HepG2 (cell line): ENCODE measurements around the gene DUSP9. TPM values are rescaled to one million over a fixed set of nuclear protein-coding genes. Genes with fewer than 3 reads are reported as not detected.
A peak's percentile ranks its signal among the peaks of the same experiment; 100 is the strongest.

Source experiments
- PREB ChIP-seq: sonication (generic); formaldehyde crosslinking; IDR thresholded peaks from 2 replicates; pipeline ENCODE4 v1.4.0; 2020; ENCODE audit warnings: missing genetic modification reagents
- RFX3 ChIP-seq: IDR thresholded peaks from 2 replicates; pipeline ENCODE4 v1.6.1; 2016; ENCODE audit warnings: missing biosample characterization, missing genetic modification reagents
- SALL1 ChIP-seq: sonication (generic); formaldehyde crosslinking; IDR thresholded peaks from 2 replicates; pipeline ENCODE4 v1.8.0; 2022; ENCODE audit warnings: mild to moderate bottlenecking, missing genetic modification reagents
- SOX13 ChIP-seq, 3 experiments: fragments of 450-650 bp in 1 of 3; sonication (generic) in 1 of 3; formaldehyde crosslinking in 1 of 3; IDR thresholded peaks in 2 of 3; conservative IDR thresholded peaks in 1 of 3; 2 replicates each; pipeline versions ENCODE4 v1.5.0 to v1.6.1; 2016 to 2020; ENCODE audit warnings: antibody characterized with exemption in 1 of 3, mild to moderate bottlenecking in 1 of 3, missing compliant biosample characterization in 1 of 3, missing genetic modification reagents in 1 of 3, moderate library complexity in 1 of 3
- SOX6 ChIP-seq, 2 experiments: fragments of 450-650 bp in 1 of 2; sonication (generic) in 1 of 2; formaldehyde crosslinking in 1 of 2; IDR thresholded peaks; 2 replicates each; pipeline versions ENCODE4 v1.4.0 to v1.6.1; 2017 to 2020; ENCODE audit warnings: antibody characterized with exemption in 1 of 2, mild to moderate bottlenecking in 1 of 2, missing genetic modification reagents in 1 of 2
- ZBTB14 ChIP-seq: sonication (generic); formaldehyde crosslinking; IDR thresholded peaks from 2 replicates; pipeline ENCODE4 v1.4.0; 2020; ENCODE audit warnings: missing genetic modification reagents
- ZBTB7A ChIP-seq: sonication (generic); formaldehyde crosslinking; IDR thresholded peaks from 2 replicates; pipeline ENCODE4 v1.8.0; 2022; ENCODE audit warnings: mild to moderate bottlenecking, missing genetic modification reagents
- ZNF430 ChIP-seq: sonication (generic); formaldehyde crosslinking; IDR thresholded peaks from 2 replicates; pipeline ENCODE4 v1.9.0; 2021; ENCODE audit warnings: mild to moderate bottlenecking, missing genetic modification reagents
- ZNF441 ChIP-seq: sonication (generic); formaldehyde crosslinking; IDR thresholded peaks from 2 replicates; pipeline ENCODE4 v1.7.0; 2021; ENCODE audit warnings: missing genetic modification reagents, borderline replicate concordance
- ZNF574 ChIP-seq: sonication (generic); formaldehyde crosslinking; IDR thresholded peaks from 2 replicates; pipeline ENCODE4 v1.4.0; 2020; ENCODE audit warnings: missing genetic modification reagents
- ZSCAN29 ChIP-seq: sonication (generic); formaldehyde crosslinking; conservative IDR thresholded peaks from 2 replicates; pipeline ENCODE4 v1.4.0; 2020; ENCODE audit warnings: mild to moderate bottlenecking, missing genetic modification reagents
- polyA plus RNA-seq, 8 experiments: library from polyadenylated mRNA; depleted of rRNA in 3 of 8; stranded (reverse) in 7 of 8; unstranded in 1 of 8; fragments of >200 nt; fragmentation: Illumina TruSeq in 4 of 8; extraction: Trizol in 4 of 8; gene quantifications; 2 replicates each; pipeline versions ENCODE4 v1.2.1 to v1.2.3, GENCODE V29; 2011 to 2016; ENCODE audit warnings: low read depth in 4 of 8, missing spikeins in 1 of 8, mixed read lengths in 1 of 8; ENCODE audit not compliant: insufficient read depth in 1 of 8
- total RNA-seq, 5 experiments: library from RNA; depleted of rRNA; stranded (reverse); fragments of >200 nt; fragmentation: Illumina TruSeq; extraction: Trizol; gene quantifications; 2 replicates each; pipeline ENCODE4 v1.2.3, GENCODE V29; 2016; ENCODE audit warnings: low read depth in 1 of 5
- TF ChIP-seq, protein P1 (sequence below): IDR thresholded peaks from 2 replicates; pipeline ENCODE4 v1.6.1; 2016
- TF ChIP-seq, protein P2 (sequence below): IDR thresholded peaks from 2 replicates; pipeline ENCODE4 v1.6.1; 2016; ENCODE audit warnings: missing biosample characterization, missing genetic modification reagents, low read depth

The DUSP9 gene
- total and polyA plus RNA-seq, 2 of the 13 experiments (the other 11 are each of a cell fraction or from before 2014, with no cell fraction given): 235 to 435 TPM

- TF ChIP-seq ZNF574: peak; percentile 46
- TF ChIP-seq ZBTB7A (CRISPR knock-in tag): peak; percentile 78
- TF ChIP-seq ZNF441 (CRISPR knock-in tag): no peak
- TF ChIP-seq RFX3: peak; percentile 66
- TF ChIP-seq, protein P1, sequence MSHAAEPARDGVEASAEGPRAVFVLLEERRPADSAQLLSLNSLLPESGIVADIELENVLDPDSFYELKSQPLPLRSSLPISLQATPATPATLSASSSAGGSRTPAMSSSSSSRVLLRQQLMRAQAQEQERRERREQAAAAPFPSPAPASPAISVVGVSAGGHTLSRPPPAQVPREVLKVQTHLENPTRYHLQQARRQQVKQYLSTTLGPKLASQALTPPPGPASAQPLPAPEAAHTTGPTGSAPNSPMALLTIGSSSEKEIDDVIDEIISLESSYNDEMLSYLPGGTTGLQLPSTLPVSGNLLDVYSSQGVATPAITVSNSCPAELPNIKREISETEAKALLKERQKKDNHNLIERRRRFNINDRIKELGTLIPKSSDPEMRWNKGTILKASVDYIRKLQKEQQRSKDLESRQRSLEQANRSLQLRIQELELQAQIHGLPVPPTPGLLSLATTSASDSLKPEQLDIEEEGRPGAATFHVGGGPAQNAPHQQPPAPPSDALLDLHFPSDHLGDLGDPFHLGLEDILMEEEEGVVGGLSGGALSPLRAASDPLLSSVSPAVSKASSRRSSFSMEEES: 0 out of 2 replicates have a peak, but pooled peaks have one; percentile 30
- peak; percentile 48 for TF ChIP-seq SALL1
- TF ChIP-seq ZBTB14 (CRISPR knock-in tag): peak; percentile 97
- TF ChIP-seq SOX6 (IDR thresholded peaks at IDR 0.05): no peak
- TF ChIP-seq SOX6 (CRISPR knock-in tag; IDR thresholded peaks at IDR 0.05): peak; percentile 7; the same call in 1 of the 2 replicates
- TF ChIP-seq SOX13 (IDR thresholded peaks at IDR 0.05): no peak
- peak in 1 of 2 experiments; percentile 17; a peak in 1 of 4 replicates for TF ChIP-seq SOX13 (CRISPR knock-in tag; conservative IDR thresholded peaks at IDR 0.05 in 1 of 2, IDR thresholded peaks at IDR 0.05 in 1 of 2)
- peak; percentile 95 for TF ChIP-seq ZSCAN29 (CRISPR knock-in tag)
- TF ChIP-seq, protein P2, sequence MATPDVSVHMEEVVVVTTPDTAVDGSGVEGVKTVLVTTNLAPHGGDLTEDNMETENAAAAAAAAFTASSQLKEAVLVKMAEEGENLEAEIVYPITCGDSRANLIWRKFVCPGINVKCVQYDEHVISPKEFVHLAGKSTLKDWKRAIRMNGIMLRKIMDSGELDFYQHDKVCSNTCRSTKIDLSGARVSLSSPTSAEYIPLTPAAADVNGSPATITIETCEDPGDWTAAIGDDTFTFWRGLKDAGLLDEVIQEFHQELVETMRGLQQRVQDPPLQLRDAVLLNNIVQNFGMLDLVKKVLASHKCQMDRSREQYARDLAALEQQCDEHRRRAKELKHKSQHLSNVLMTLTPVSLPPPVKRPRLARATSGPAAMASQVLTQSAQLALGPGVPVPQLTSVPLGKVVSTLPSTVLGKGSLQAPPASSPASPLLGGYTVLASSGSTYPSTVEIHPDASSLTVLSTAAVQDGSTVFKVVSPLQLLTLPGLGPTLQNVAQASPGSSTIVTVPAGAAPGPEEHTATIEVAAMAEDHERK: peak; percentile 79
- 0 out of 2 replicates have a peak, but pooled peaks have one; percentile 16 for TF ChIP-seq ZNF430
- no peak for TF ChIP-seq PREB (CRISPR knock-in tag)
Observed at GRCh38 chrX:153609917-153610835, 36.8 kb upstream of the DUSP9 start (continued).
